ENCODE results near the gene MMRN2. TPM values are rescaled to one million over a fixed set of nuclear protein-coding genes. Genes with fewer than 3 reads are reported as not detected.

The MMRN2 gene
- total RNA-seq, 3 donors from 2014 or later = 5.7 to 11.5 (median 8.3) TPM

GRCh38 chr10:86960003-86960862, 2.8 kb upstream of the MMRN2 start:
- H3K4me1 ChIP-seq (ENCODE audit: low read depth) = no peaks in the 10 kb centered on the region
- DNase-seq (peak in 2 of 3 donors; percentile 57 to 58), ATAC-seq (peak; percentile 85)
- H3K36me3 ChIP-seq (ENCODE audit: low read depth) = no peaks in the 10 kb centered on the region
- TF ChIP-seq CTCF (IDR thresholded peaks at IDR 0.05) = peak; percentile 68
- intact Hi-C loops (cut with DNase I, micrococcal nuclease) = no loop called here
- H3K9me3 ChIP-seq = no peaks in the 10 kb centered on the region
- H3K4me3 ChIP-seq = no peak overlapping the region

- intact Hi-C loops (cut with DNase I, micrococcal nuclease) = no loop called here
- ATAC-seq (no peak), DNase-seq (no peak)
- H3K4me3 ChIP-seq = no peak overlapping the region
- no peaks in the 10 kb centered on the region for H3K4me1 ChIP-seq (ENCODE audit: low read depth)
- H3K9me3 ChIP-seq = no peaks in the 10 kb centered on the region
- TF ChIP-seq CTCF (IDR thresholded peaks at IDR 0.05) = no peak
- H3K36me3 ChIP-seq (ENCODE audit: low read depth) = no peaks in the 10 kb centered on the region
Observed at GRCh38 chr10:86959737-86960002, 2.3 kb upstream of the MMRN2 start.

GRCh38 chr10:86958901-86959736, 1.7 kb upstream of the MMRN2 start:
- intact Hi-C loops (cut with DNase I, micrococcal nuclease) = no loop called here
- Histone ChIP-seq H3K9me3 (no peaks in the 10 kb centered on the region), H3K4me1 (ENCODE audit: low read depth) (no peaks in the 10 kb centered on the region), H3K4me3 (no peak overlapping the region), H3K36me3 (ENCODE audit: low read depth) (no peaks in the 10 kb centered on the region)
- TF ChIP-seq CTCF (IDR thresholded peaks at IDR 0.05) = no peak
- DNase-seq (peak in 1 of 3 donors; percentile 22), ATAC-seq (peak; percentile 29)

GRCh38 chr10:86958116-86958900, 893 bp upstream of the MMRN2 start, which contains the start of gene SNCG:
SNCG (plus strand) TSS chr10:86958599; CDS start chr10:86958698, 99 bp downstream.
- H3K4me1 ChIP-seq (ENCODE audit: low read depth) = no peaks in the 10 kb centered on the region
- intact Hi-C loops (cut with DNase I, micrococcal nuclease) = no loop called here
- no peaks in the 10 kb centered on the region for H3K9me3 ChIP-seq
- peak; percentile 13 for ATAC-seq
- no peaks in the 10 kb centered on the region for H3K36me3 ChIP-seq (ENCODE audit: low read depth)
- no peak within 1 kb of the TSS for H3K4me3 ChIP-seq
- no peak for TF ChIP-seq CTCF (IDR thresholded peaks at IDR 0.05)
- DNase-seq = no peak

- intact Hi-C loops (cut with DNase I, micrococcal nuclease) = no loop called here
- peaks cover 10% of the 10 kb centered on the region for H3K9me3 ChIP-seq
- DNase-seq (no peak), ATAC-seq (no peak)
- H3K4me3 ChIP-seq = no peak overlapping the region
- no peaks in the 10 kb centered on the region for H3K4me1 ChIP-seq (ENCODE audit: low read depth)
- no peak for TF ChIP-seq CTCF (IDR thresholded peaks at IDR 0.05)
- H3K36me3 ChIP-seq (ENCODE audit: low read depth) = no peaks in the 10 kb centered on the region
Observed at GRCh38 chr10:86956848-86957448, 467 bp downstream of the MMRN2 start.

All from mucosa of descending colon (tissue), 3 donors.